A673 (cell line): ENCODE results near the gene FAN1. TPM values are rescaled to one million over a fixed set of nuclear protein-coding genes. Genes with fewer than 3 reads are reported as not detected.

Experiments used
- BruUV-seq: library from RNA; stranded (reverse); fragments of 400-500 nt; replicated peaks from 2 replicates; lab custom pipeline; 2021; lab: Mats Ljungman, UMichigan
- CTCF ChIA-PET: fragments of 300-600 bp; sonication (Branson Sonifier 250); formaldehyde crosslinking; loops from one replicate; lab custom pipeline; 2022; ENCODE audit warnings: antibody characterized with exemption; lab: Charles Lee
- POLR2A ChIA-PET: fragments of 300-600 bp; sonication (Branson Sonifier 250); formaldehyde crosslinking; loops from one replicate; lab custom pipeline; 2022; ENCODE audit warnings: antibody characterized with exemption; ENCODE audit not compliant: low non-redundant PET; lab: Charles Lee
- DNase-seq: peaks from one replicate; pipeline ENCODE4 v3.0.0-alpha.2; 2015; ENCODE audit warnings: low spot score
- H3K27ac ChIP-seq: fragments of 200-600 bp; sonication (generic); 2 replicates; pipeline ENCODE4 v1.5.1; 2016; ENCODE audit warnings: mixed run types, low read depth, mild to moderate bottlenecking, mixed read lengths, antibody characterized with exemption, low read length; ENCODE audit not compliant: poor library complexity, severe bottlenecking
- H3K27me3 ChIP-seq: fragments of 200-600 bp; sonication (generic); replicated peaks from 2 replicates; pipeline ENCODE4 v1.6.1; 2017; ENCODE audit warnings: mixed run types, low read depth, mild to moderate bottlenecking, mixed read lengths, antibody characterized with exemption, low read length; ENCODE audit not compliant: insufficient read depth, poor library complexity
- H3K36me3 ChIP-seq: fragments of 200-600 bp; sonication (generic); 2 replicates; pipeline ENCODE4 v1.6.1; 2016; ENCODE audit warnings: mixed run types, mild to moderate bottlenecking, mixed read lengths, antibody characterized with exemption, low read length; ENCODE audit not compliant: insufficient read depth, poor library complexity, severe bottlenecking
- H3K4me1 ChIP-seq: fragments of 200-600 bp; sonication (generic); 2 replicates; pipeline ENCODE4 v1.6.1; 2017; ENCODE audit warnings: mixed run types, mild to moderate bottlenecking, mixed read lengths, antibody characterized with exemption, low read length; ENCODE audit not compliant: insufficient read depth, poor library complexity, severe bottlenecking
- H3K4me3 ChIP-seq: fragments of 200-600 bp; sonication (generic); 2 replicates; pipeline ENCODE4 v1.5.1; 2016; ENCODE audit warnings: low read depth, mixed run types, mild to moderate bottlenecking, mixed read lengths, low read length; ENCODE audit not compliant: poor library complexity, severe bottlenecking
- H3K9me3 ChIP-seq: fragments of 200-600 bp; sonication (generic); 2 replicates; pipeline ENCODE4 v1.6.1; 2016; ENCODE audit warnings: mixed run types, low read depth, mild to moderate bottlenecking, mixed read lengths, antibody characterized with exemption, low read length; ENCODE audit not compliant: poor library complexity, severe bottlenecking
- EZH2 ChIP-seq: fragments of 200-600 bp; sonication (generic); IDR thresholded peaks from 2 replicates; pipeline ENCODE4 v1.6.1; 2017; ENCODE audit warnings: borderline replicate concordance, low read depth, mild to moderate bottlenecking, mixed read lengths, antibody characterized with exemption, low read length; ENCODE audit not compliant: poor library complexity, severe bottlenecking
- intact Hi-C: fragments of 100-400 bp; cut with micrococcal nuclease; formaldehyde crosslinking; loops from one replicate; pipeline ENCODE4 v1.10.0; 2022; ENCODE audit not compliant: unreplicated experiment
- total RNA-seq: library from RNA; stranded (reverse); gene quantifications from 2 replicates; pipeline ENCODE4 v1.2.3, GENCODE V29; 2021
- TF ChIP-seq, protein P1 (sequence below): fragments of 300-800, 200-600 bp; sonication (generic); conservative IDR thresholded peaks from 2 replicates; pipeline ENCODE4 v1.5.1; 2017; ENCODE audit warnings: low read depth, mild to moderate bottlenecking, antibody characterized with exemption, low read length, moderate library complexity, mixed read lengths

The FAN1 gene
- total RNA-seq, 1 experiment from 2014 or later, result 36.2 TPM

DNA sequence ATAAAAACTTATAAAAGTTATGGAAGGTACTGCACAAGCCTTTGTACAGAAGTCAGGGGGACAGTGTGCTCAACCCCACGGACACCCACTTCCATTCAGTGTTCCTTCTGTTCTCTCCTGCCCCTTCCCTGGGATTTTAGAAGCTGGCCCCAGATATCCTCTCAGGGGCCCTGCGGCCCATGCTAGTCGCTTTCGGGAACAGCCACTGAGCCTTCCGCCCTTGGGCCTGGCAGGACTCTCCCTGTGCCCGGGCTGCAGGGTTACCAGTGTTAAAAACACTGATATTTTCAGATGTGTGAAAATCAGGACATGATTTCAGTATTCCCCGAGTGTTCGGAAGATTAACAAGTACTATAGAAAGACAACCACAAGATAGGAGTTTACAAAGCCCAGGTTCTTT lies 22.4 kb downstream of the FAN1 start:
- no peaks in the 10 kb centered on the region for H3K4me1 ChIP-seq
- CTCF ChIA-PET, result no interaction called here
- TF ChIP-seq, protein P1, sequence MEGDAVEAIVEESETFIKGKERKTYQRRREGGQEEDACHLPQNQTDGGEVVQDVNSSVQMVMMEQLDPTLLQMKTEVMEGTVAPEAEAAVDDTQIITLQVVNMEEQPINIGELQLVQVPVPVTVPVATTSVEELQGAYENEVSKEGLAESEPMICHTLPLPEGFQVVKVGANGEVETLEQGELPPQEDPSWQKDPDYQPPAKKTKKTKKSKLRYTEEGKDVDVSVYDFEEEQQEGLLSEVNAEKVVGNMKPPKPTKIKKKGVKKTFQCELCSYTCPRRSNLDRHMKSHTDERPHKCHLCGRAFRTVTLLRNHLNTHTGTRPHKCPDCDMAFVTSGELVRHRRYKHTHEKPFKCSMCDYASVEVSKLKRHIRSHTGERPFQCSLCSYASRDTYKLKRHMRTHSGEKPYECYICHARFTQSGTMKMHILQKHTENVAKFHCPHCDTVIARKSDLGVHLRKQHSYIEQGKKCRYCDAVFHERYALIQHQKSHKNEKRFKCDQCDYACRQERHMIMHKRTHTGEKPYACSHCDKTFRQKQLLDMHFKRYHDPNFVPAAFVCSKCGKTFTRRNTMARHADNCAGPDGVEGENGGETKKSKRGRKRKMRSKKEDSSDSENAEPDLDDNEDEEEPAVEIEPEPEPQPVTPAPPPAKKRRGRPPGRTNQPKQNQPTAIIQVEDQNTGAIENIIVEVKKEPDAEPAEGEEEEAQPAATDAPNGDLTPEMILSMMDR, result no peak
- TF ChIP-seq EZH2, result no peak

DNA sequence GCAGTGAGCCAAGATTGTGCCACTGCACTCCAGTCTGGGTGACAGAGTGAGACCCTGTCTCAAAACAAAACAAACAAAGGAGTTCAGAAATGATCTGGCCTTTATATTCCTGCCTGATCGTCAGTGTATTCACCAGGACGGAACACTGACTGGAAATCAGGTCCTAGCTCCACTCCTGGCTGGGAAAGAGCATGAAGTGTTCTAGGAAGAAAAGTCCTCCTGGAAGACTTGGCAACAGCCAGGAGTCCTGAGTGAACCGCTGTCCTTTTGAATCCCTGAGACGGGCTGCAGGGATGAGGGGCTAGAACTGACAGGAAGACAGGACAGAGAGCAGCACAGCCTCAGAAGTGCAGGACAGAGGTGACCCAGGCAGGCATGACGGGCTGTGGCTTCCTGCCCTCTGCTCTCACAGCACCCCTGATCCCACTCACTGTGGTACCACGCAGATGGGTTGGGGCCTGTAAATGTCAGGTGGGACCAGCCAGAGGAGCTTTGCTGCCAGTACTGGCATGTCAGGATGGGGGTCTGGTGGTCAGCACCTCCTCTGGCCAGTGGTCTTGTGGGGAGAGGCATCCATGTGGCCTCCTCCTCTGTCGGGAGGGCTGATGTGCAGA lies 23.5 kb downstream of the FAN1 start:
- BruUV-seq, result no TSS peak
- H3K36me3 ChIP-seq, result peaks cover 64% of the 10 kb centered on the region
- no peak overlapping the region for H3K27ac ChIP-seq
- intact Hi-C loops, result no loop called here
- no peaks in the 10 kb centered on the region for H3K9me3 ChIP-seq
- CTCF ChIA-PET, result no interaction called here
- H3K4me1 ChIP-seq, result no peaks in the 10 kb centered on the region
- POLR2A ChIA-PET, result no interaction called here
- TF ChIP-seq, protein P1, result no peak
- TF ChIP-seq EZH2, result no peak
- DNase-seq, result no peak
- H3K4me3 ChIP-seq, result no peak overlapping the region
- H3K27me3 ChIP-seq, result no peaks in the 10 kb centered on the region

More for the DNA sequence above, 22.4 kb downstream of the FAN1 start:
- no peak overlapping the region for H3K4me3 ChIP-seq
- H3K27me3 ChIP-seq, result no peaks in the 10 kb centered on the region
- intact Hi-C loops, result no loop called here
- H3K27ac ChIP-seq, result no peak overlapping the region
- no peak for DNase-seq
- no TSS peak for BruUV-seq
- peaks cover 69% of the 10 kb centered on the region for H3K36me3 ChIP-seq
- no peaks in the 10 kb centered on the region for H3K9me3 ChIP-seq
- POLR2A ChIA-PET, result no interaction called here

DNA sequence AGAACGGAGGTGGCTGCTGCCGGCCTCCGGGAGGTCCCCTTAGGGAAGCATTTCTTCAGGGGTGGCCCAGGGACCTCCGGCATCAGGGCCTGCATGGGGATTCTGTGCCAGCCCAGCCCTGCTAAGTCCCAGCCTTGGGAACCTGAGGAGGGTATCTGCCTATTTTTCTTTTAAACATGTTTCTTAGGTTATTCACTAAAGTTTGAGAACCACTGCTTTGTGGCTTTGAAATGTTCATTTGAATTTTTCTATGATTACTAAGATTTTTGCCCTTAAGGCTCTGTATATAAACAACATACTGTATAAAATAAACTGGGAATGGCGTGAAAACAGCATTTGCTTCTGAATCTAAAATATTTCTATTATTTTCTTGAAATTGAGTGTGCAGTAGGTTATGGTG lies 24.4 kb downstream of the FAN1 start:
- no peak for TF ChIP-seq EZH2
- TF ChIP-seq, protein P1, result no peak
- no peaks in the 10 kb centered on the region for H3K4me1 ChIP-seq
- no TSS peak for BruUV-seq
- H3K27ac ChIP-seq, result no peak overlapping the region
- H3K27me3 ChIP-seq, result no peaks in the 10 kb centered on the region
- ChIA-PET POLR2A (no interaction called here), CTCF (no interaction called here)
- DNase-seq, result no peak
- intact Hi-C loops, result no loop called here
- H3K9me3 ChIP-seq, result no peaks in the 10 kb centered on the region
- no peak overlapping the region for H3K4me3 ChIP-seq
- H3K36me3 ChIP-seq, result peaks cover 58% of the 10 kb centered on the region
